Heart left ventricle (tissue), 13 donors: ENCODE measurements around the gene QPRT.

Experiments
- POLR2A ChIP-seq, 2 donors: fragments of 450-650 bp; IDR thresholded peaks; one replicate each; pipeline ENCODE4 v1.6.1; 2017; ENCODE audit warnings: antibody characterized with exemption in 2 of 2, mild to moderate bottlenecking in 2 of 2, moderate library complexity in 2 of 2
- TF ChIP-seq, protein P1 (sequence below), 12 donors: fragments of 200-600 bp; sonication (generic) in 4 of 12; IDR thresholded peaks; one replicate each; pipeline versions ENCODE4 v1.5.0 to v1.8.0; 2018 to 2022; ENCODE audit warnings: antibody characterized with exemption in 12 of 12, mild to moderate bottlenecking in 5 of 12
- donor health status: ischemic (EF 13 %, LVEDD 7.1; RV severe dilation, severe dysfunction).
- donor health status: DM: no; HTN: yes; CAD: no.
- donor health status: DM: no; HTN: no; CAD: no.
- donor health status: ischemic (EF 25% LVEDD 6.9; RV normal size, moderate dysfunction).
- donor health status: ischemic (EF 25% LVEDD 5.7; RV mildly dilated, moderate dysfunction).
- donor health status: ischemic (EF 35%, LVEDD 5.7; RV mildly dilated, moderate dysfunction).
- donor health status: nonischemic (EF 11% LVEDD 7.7; RV severe dilation, severe dysfunction).
- donor health status: DM: yes; HTN: yes; CAD: no.
- donor health status: PGD.
- donor health status: ischemic (EF 29% LVEDD 5.4; RV normal size, mild dysfunction).
- donor health status: nonischemic (EF 23%, LVEDD 6.1; RV moderate dilation, normal function).

- TF ChIP-seq POLR2A (IDR thresholded peaks at IDR 0.05) = no peak
- TF ChIP-seq, protein P1, sequence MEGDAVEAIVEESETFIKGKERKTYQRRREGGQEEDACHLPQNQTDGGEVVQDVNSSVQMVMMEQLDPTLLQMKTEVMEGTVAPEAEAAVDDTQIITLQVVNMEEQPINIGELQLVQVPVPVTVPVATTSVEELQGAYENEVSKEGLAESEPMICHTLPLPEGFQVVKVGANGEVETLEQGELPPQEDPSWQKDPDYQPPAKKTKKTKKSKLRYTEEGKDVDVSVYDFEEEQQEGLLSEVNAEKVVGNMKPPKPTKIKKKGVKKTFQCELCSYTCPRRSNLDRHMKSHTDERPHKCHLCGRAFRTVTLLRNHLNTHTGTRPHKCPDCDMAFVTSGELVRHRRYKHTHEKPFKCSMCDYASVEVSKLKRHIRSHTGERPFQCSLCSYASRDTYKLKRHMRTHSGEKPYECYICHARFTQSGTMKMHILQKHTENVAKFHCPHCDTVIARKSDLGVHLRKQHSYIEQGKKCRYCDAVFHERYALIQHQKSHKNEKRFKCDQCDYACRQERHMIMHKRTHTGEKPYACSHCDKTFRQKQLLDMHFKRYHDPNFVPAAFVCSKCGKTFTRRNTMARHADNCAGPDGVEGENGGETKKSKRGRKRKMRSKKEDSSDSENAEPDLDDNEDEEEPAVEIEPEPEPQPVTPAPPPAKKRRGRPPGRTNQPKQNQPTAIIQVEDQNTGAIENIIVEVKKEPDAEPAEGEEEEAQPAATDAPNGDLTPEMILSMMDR (IDR thresholded peaks at IDR 0.05) = no peak
Measured at GRCh38 chr16:29662729-29663015, 16.3 kb upstream of the QPRT start.
